Right kidney (tissue), 1 donor: ENCODE data around the gene PRF1.

Source experiments
- DNase-seq: peaks from one replicate; pipeline ENCODE4 v3.0.0-alpha.2; 2016

PRF1 gene

GRCh38 chr10:70559861-70560260 lies 42.7 kb downstream of the PRF1 start:
- DNase-seq, result no peak

- DNase-seq, result peak; percentile 79
Observed at GRCh38 chr10:70558871-70559810, 43.4 kb downstream of the PRF1 start.

DNA sequence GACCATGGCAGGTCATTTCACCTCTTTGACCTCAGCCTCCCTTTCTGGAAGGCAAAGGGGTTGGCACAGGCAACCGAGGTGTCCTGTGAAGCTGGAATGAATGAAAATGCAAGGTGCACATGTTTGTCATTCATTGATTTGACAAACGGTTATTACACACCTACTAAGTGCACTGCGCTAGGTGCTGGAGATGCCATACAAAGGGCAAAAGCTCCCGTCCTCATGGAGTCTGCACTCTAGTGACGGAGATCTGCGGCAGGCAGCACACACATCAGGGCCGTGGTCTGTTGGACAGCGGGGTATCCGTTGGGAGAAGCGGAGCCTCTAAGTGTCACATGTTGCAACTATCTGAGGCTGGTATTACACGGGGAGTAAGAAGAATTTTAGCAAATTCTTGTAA lies 44.2 kb downstream of the PRF1 start:
- DNase-seq, result no peak

DNA sequence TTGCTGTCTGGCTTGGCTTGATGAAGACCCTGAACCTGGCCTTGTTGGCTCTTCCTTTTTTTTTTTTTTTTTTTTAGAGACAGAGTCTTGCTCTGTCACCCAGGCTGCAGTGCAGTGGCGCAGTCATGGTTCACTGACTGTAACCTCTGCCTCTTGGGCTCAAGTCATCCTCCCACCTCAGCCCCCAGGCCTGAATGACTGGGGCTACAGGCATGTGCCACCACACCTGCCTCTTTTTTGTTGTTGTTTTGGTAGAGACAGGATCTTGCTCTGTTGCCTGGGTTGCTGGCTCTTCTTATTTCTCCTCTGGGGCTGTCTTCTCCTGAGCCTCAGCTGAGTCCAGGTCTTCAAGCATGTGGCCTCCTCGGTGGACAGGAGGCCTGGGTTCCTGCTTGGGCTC lies 44.7 kb downstream of the PRF1 start:
- DNase-seq, result no peak

- DNase-seq, result no peak
Observed at GRCh38 chr10:70557086-70557845, 45.3 kb downstream of the PRF1 start.

- DNase-seq, result no peak
Observed at GRCh38 chr10:70555371-70555770, 47.2 kb downstream of the PRF1 start.

GRCh38 chr10:70552586-70552985 lies 50.0 kb downstream of the PRF1 start:
- no peak for DNase-seq

DNA sequence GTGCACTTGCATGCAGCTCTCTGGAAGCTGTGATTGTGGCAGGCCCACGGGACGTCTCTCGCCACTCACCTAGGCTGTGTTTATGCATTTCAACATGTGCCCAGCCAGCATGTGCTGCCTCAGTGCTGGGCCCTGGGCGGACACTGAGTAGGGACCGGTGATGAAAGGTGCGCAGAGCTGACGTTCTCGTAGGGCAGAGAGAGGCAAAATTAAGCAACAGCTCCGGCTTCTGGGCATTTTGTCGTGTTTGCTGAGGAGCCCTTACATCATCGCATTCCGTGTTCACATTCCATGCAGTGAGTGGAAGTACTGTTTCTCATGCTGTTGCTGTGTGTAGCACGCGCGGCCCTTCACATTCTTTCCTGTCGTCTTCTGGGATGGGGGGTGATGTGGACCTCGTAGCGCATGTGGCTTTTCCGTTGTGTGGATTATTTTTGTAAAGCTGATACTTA lies 50.5 kb downstream of the PRF1 start:
- peak; percentile 46 for DNase-seq

- DNase-seq, result no peak
Observed at GRCh38 chr10:70551466-70551865, 51.1 kb downstream of the PRF1 start.

DNA sequence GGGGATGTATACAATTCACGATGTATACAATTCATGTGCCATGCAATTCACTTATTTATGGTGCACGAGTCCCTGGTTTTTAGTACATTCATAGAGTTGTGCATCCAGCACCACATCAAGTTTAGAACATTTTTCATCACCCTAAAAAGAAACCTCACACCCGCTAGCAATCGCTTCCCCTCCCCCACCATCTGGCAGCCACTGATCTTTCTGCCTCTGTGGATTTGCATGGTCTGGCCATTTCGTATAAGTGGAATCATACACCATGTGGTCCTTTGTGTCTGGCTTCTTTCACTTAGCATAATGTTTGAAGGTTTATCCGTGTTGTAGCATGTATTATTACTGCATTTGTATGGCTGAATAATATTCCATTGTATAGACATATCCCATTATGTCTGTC lies 52.1 kb downstream of the PRF1 start:
- DNase-seq, result no peak

- DNase-seq, result peak; percentile 64
Observed at GRCh38 chr10:70549962-70550458, 52.5 kb downstream of the PRF1 start.

- no peak for DNase-seq
Observed at GRCh38 chr10:70549351-70549961, 53.1 kb downstream of the PRF1 start.
